HG03521 (cell line): ENCODE measurements around the gene PACSIN1.

Experiments used
- ATAC-seq: cut with Tn5 transposase; IDR thresholded peaks from one replicate; pipeline ENCODE4 v1.9.1; 2021; ENCODE audit warnings: mild to moderate bottlenecking, moderate library complexity; ENCODE audit not compliant: unreplicated experiment

PACSIN1 gene

GRCh38 chr6:34465531-34466241 is at the start of gene PACSIN1:
Gene PACSIN1 (plus strand): TSS chr6:34466076. CDS start chr6:34526306, 60,230 bp downstream.
- ATAC-seq = no peak

- no peak for ATAC-seq
These were observed 49.0 kb upstream of the PACSIN1 start for GRCh38 chr6:34416877-34417371.

- ATAC-seq = no peak
These were observed 47.5 kb upstream of the PACSIN1 start for GRCh38 chr6:34418367-34418766.

- no peak for ATAC-seq
These were observed 42.6 kb upstream of the PACSIN1 start for GRCh38 chr6:34423254-34423653.

- no peak for ATAC-seq
These were observed 41.4 kb upstream of the PACSIN1 start for GRCh38 chr6:34424200-34425131.

- no peak for ATAC-seq
These were observed 40.8 kb upstream of the PACSIN1 start for GRCh38 chr6:34425132-34425497.

GRCh38 chr6:34425498-34426410 is 40.1 kb upstream of the PACSIN1 start, which contains the start of gene RPS10:
Gene RPS10 (minus strand): TSS chr6:34426069. CDS start chr6:34425221, 848 bp downstream.
- peak; percentile 89 for ATAC-seq

- no peak for ATAC-seq
These were observed 30.0 kb upstream of the PACSIN1 start for GRCh38 chr6:34435916-34436315.

GRCh38 chr6:34436803-34437643 is 28.9 kb upstream of the PACSIN1 start:
- ATAC-seq = no peak

- no peak for ATAC-seq
These were observed 28.3 kb upstream of the PACSIN1 start for GRCh38 chr6:34437644-34437970.

- no peak for ATAC-seq
These were observed 27.2 kb upstream of the PACSIN1 start for GRCh38 chr6:34438705-34439104.

- no peak for ATAC-seq
These were observed 26.4 kb upstream of the PACSIN1 start for GRCh38 chr6:34439442-34439841.

- ATAC-seq = no peak
These were observed 24.4 kb upstream of the PACSIN1 start for GRCh38 chr6:34441526-34441925.

- ATAC-seq = no peak
These were observed 20.5 kb upstream of the PACSIN1 start for GRCh38 chr6:34445313-34445860.

- no peak for ATAC-seq
These were observed 18.5 kb upstream of the PACSIN1 start for GRCh38 chr6:34447386-34447785.

- no peak for ATAC-seq
These were observed 18.0 kb upstream of the PACSIN1 start for GRCh38 chr6:34447910-34448309.

- no peak for ATAC-seq
These were observed 14.7 kb upstream of the PACSIN1 start for GRCh38 chr6:34451192-34451591.

GRCh38 chr6:34455831-34456230 is 10.0 kb upstream of the PACSIN1 start:
- no peak for ATAC-seq

GRCh38 chr6:34457382-34457741 is 8.5 kb upstream of the PACSIN1 start:
- ATAC-seq = no peak
